HG02623 (cell line): ENCODE measurements around the gene KTN1.

Experiments
- ATAC-seq: cut with Tn5 transposase; IDR thresholded peaks from one replicate; pipeline ENCODE4 v1.9.1; 2021; ENCODE audit warnings: moderate library complexity; ENCODE audit not compliant: unreplicated experiment

Gene KTN1

GRCh38 chr14:55609681-55610080, 29.7 kb downstream of the KTN1 start:
- ATAC-seq = no peak

GRCh38 chr14:55610713-55611370, 30.8 kb downstream of the KTN1 start:
- no peak for ATAC-seq

- ATAC-seq = no peak
These were observed 31.9 kb downstream of the KTN1 start for GRCh38 chr14:55611859-55612258.

- no peak for ATAC-seq
These were observed 34.3 kb downstream of the KTN1 start for GRCh38 chr14:55614304-55614703.

GRCh38 chr14:55620277-55620676, 40.3 kb downstream of the KTN1 start:
- no peak for ATAC-seq

GRCh38 chr14:55620981-55621380, 41.0 kb downstream of the KTN1 start:
- ATAC-seq = no peak

GRCh38 chr14:55621391-55621790, 41.4 kb downstream of the KTN1 start:
- ATAC-seq = no peak

- ATAC-seq = no peak
These were observed 44.9 kb downstream of the KTN1 start for GRCh38 chr14:55624913-55625312.

- no peak for ATAC-seq
These were observed 45.5 kb downstream of the KTN1 start for GRCh38 chr14:55625481-55625880.

GRCh38 chr14:55626131-55626530, 46.1 kb downstream of the KTN1 start:
- ATAC-seq = no peak

- no peak for ATAC-seq
These were observed 48.4 kb downstream of the KTN1 start for GRCh38 chr14:55628426-55628825.

- ATAC-seq = no peak
These were observed 58.7 kb downstream of the KTN1 start for GRCh38 chr14:55638665-55639064.

GRCh38 chr14:55641290-55641689, 61.3 kb downstream of the KTN1 start:
- no peak for ATAC-seq

GRCh38 chr14:55641954-55642353, 61.9 kb downstream of the KTN1 start:
- no peak for ATAC-seq

- no peak for ATAC-seq
These were observed 65.1 kb downstream of the KTN1 start for GRCh38 chr14:55645145-55645544.

GRCh38 chr14:55645845-55646832, 66.1 kb downstream of the KTN1 start:
- ATAC-seq = no peak

- ATAC-seq = no peak
These were observed 71.0 kb downstream of the KTN1 start for GRCh38 chr14:55650992-55651391.

- no peak for ATAC-seq
These were observed 74.2 kb downstream of the KTN1 start for GRCh38 chr14:55654243-55654642.

GRCh38 chr14:55661029-55661428, 81.0 kb downstream of the KTN1 start:
- no peak for ATAC-seq

GRCh38 chr14:55662752-55663151, 82.7 kb downstream of the KTN1 start:
- ATAC-seq = no peak

GRCh38 chr14:55665067-55665675, 85.2 kb downstream of the KTN1 start:
- no peak for ATAC-seq

- no peak for ATAC-seq
These were observed 87.8 kb downstream of the KTN1 start for GRCh38 chr14:55667801-55668200.
